Epithelial cell of umbilical artery (primary cell): Measurements from ENCODE around the gene LNX2. TPM values are rescaled to one million over a fixed set of nuclear protein-coding genes. Genes with fewer than 3 reads are reported as not detected.

Experiments used
- total RNA-seq: library from RNA; depleted of rRNA; stranded (reverse); fragments of >200 nt; gene quantifications from 2 replicates; pipeline ENCODE4 v1.2.3, GENCODE V29; 2014

Gene LNX2
- 7.8 and 9.1 TPM in 2 replicates for total RNA-seq

GRCh38 chr13:27620377-27621115 is at the start of gene LNX2:
LNX2 (minus strand) TSS chr13:27620529; CDS start chr13:27581703, 38,826 bp downstream.

GRCh38 chr13:27621366-27622101 is 1.2 kb upstream of the LNX2 start, which contains the start of gene POLR1D:
POLR1D (plus strand) TSS chr13:27621892; CDS start chr13:27621984, 92 bp downstream.

Other genes with a start within 250 kb of the LNX2 start
- gene GTF3A, start 195.9 kb downstream of the LNX2 start, total RNA-seq: 110 and 165 TPM in 2 replicates
- 43.9 and 53.6 TPM in 2 replicates for gene MTIF3, start 170.0 kb downstream of the LNX2 start, total RNA-seq
- 119 and 121 TPM in 2 replicates for gene POLR1D, start 1.4 kb upstream of the LNX2 start, total RNA-seq
- gene GSX1, start 172.0 kb upstream of the LNX2 start, total RNA-seq: not detected in 2 replicates